NCI-H2196 (cell line): Measurements from ENCODE around the gene CTXND2.

ENCODE experiments used
- DNase-seq: peaks from one replicate; lab custom pipeline; 2025; ENCODE audit not compliant: unreplicated experiment; lab: John Stamatoyannopoulos, UW

Gene CTXND2

GRCh38 chr1:150960646-150961045 is 73.7 kb downstream of the CTXND2 start:
- DNase-seq, result no peak

GRCh38 chr1:150961756-150962155 is 74.8 kb downstream of the CTXND2 start:
- DNase-seq, result no peak
